H1 (cell line): Measurements from ENCODE around the gene WDR5. TPM values are rescaled to one million over a fixed set of nuclear protein-coding genes. Genes with fewer than 3 reads are reported as not detected.
A peak's percentile ranks its signal among the peaks of the same experiment; 100 is the strongest.

Experiments
- CTCF ChIA-PET: fragments of 300-600 bp; sonication (Branson Sonifier 250); formaldehyde crosslinking; loops from one replicate; lab custom pipeline; 2021; ENCODE audit not compliant: partially characterized antibody; lab: Charles Lee
- POLR2A ChIA-PET: fragments of 300-600 bp; sonication (Branson Sonifier 250); formaldehyde crosslinking; loops from one replicate; lab custom pipeline; 2021; ENCODE audit warnings: inconsistent platforms; ENCODE audit not compliant: partially characterized antibody; lab: Charles Lee
- DNase-seq, 2 experiments: peaks; one replicate each; pipeline versions ENCODE4 v3.0.0 to v3.0.0-alpha.2; 2010 to 2022; ENCODE audit warnings: low spot score in 2 of 2, low read depth in 1 of 2, mixed read lengths in 1 of 2
- FAIRE-seq: peaks from 2 replicates; lab custom pipeline; 2011; peaks lifted over from hg19 to GRCh38; lab: Jason Lieb, UNC
- H2AFZ ChIP-seq: 2 replicates; pipeline ENCODE4 v1.8.1; 2012; ENCODE audit warnings: low read length, inconsistent platforms
- H2AK5ac ChIP-seq: 2 replicates; pipeline ENCODE4 v1.6.1; 2013; ENCODE audit warnings: low read depth, low read length
- H2BK120ac ChIP-seq: replicated peaks from 2 replicates; pipeline ENCODE3; 2013; ENCODE audit warnings: low read depth, low read length, inconsistent platforms
- H2BK12ac ChIP-seq: 2 replicates; pipeline ENCODE4 v1.6.1; 2013; ENCODE audit warnings: low read depth, low read length
- H2BK15ac ChIP-seq: 2 replicates; pipeline ENCODE4 v1.6.1; 2013; ENCODE audit warnings: low read length
- H2BK20ac ChIP-seq: 2 replicates; pipeline ENCODE4 v1.6.1; 2013; ENCODE audit warnings: low read length
- H2BK5ac ChIP-seq: 2 replicates; pipeline ENCODE4 v1.6.1; 2013; ENCODE audit warnings: low read depth, low read length
- H3K14ac ChIP-seq: 2 replicates; pipeline ENCODE4 v1.6.1; 2013; ENCODE audit warnings: inconsistent platforms; ENCODE audit not compliant: insufficient read length
- H3K18ac ChIP-seq: 2 replicates; pipeline ENCODE4 v1.6.1; 2013; ENCODE audit warnings: low read length; ENCODE audit errors: extremely low read depth
- H3K23ac ChIP-seq: 2 replicates; pipeline ENCODE4 v1.6.1; 2013; ENCODE audit warnings: inconsistent platforms; ENCODE audit not compliant: insufficient read length
- H3K23me2 ChIP-seq: 2 replicates; pipeline ENCODE4 v1.6.1; 2013; ENCODE audit warnings: low read depth, low read length
- H3K27ac ChIP-seq: 2 replicates; pipeline ENCODE4 v1.6.1; 2011; ENCODE audit warnings: low read depth, low read length, inconsistent platforms
- H3K27me3 ChIP-seq, 4 experiments: replicated peaks in 1 of 4; 1 replicate in 1 of 4; 2 replicates in 3 of 4; pipeline versions ENCODE4 v1.6.1 to v1.8.1; 2011 to 2013; ENCODE audit warnings: low read length in 3 of 4, mild to moderate bottlenecking in 3 of 4, inconsistent platforms in 2 of 4, mixed read lengths in 2 of 4, moderate library complexity in 1 of 4; ENCODE audit not compliant: control insufficient read depth in 3 of 4, insufficient read depth in 3 of 4; ENCODE audit errors: extremely low read depth in 1 of 4
- H3K36me3 ChIP-seq, 4 experiments: 2 replicates each; pipeline versions ENCODE4 v1.6.1 to v1.8.1; 2011 to 2013; ENCODE audit warnings: mild to moderate bottlenecking in 4 of 4, low read length in 3 of 4, moderate library complexity in 2 of 4, control low read depth in 1 of 4, inconsistent platforms in 1 of 4; ENCODE audit not compliant: insufficient read depth in 4 of 4, control insufficient read depth in 2 of 4
- H3K4ac ChIP-seq: replicated peaks from 2 replicates; pipeline ENCODE3; 2013; ENCODE audit warnings: low read length, low read depth, mixed read lengths, inconsistent platforms; ENCODE audit not compliant: insufficient read length
- H3K4me1 ChIP-seq, 4 experiments: replicated peaks in 1 of 4; 1 replicate in 1 of 4; 2 replicates in 3 of 4; pipeline versions ENCODE4 v1.6.1 to v1.8.1; 2011 to 2013; ENCODE audit warnings: low read length in 3 of 4, inconsistent platforms in 2 of 4, mixed read lengths in 1 of 4; ENCODE audit not compliant: insufficient read depth in 4 of 4, control insufficient read depth in 3 of 4
- H3K4me2 ChIP-seq, 2 experiments: 2 replicates each; pipeline versions ENCODE4 v1.6.1 to v1.8.1; 2011 to 2013; ENCODE audit warnings: low read depth in 2 of 2, low read length in 2 of 2, control low read depth in 1 of 2, inconsistent platforms in 1 of 2, mild to moderate bottlenecking in 1 of 2; ENCODE audit not compliant: insufficient read depth in 1 of 2
- H3K4me3 ChIP-seq, 4 experiments: fragments of 200-600, 300-600 bp in 1 of 4; sonication (generic), shearing (Covaris generic), sonication (Bioruptor Twin) in 1 of 4; 2 replicates each; pipeline versions ENCODE4 v1.5.1 to v1.8.1; 2011 to 2016; ENCODE audit warnings: low read length in 4 of 4, low read depth in 3 of 4, control low read depth in 2 of 4, inconsistent platforms in 2 of 4, mild to moderate bottlenecking in 2 of 4, mixed read lengths in 1 of 4, moderate library complexity in 1 of 4; ENCODE audit not compliant: insufficient read depth in 2 of 4; ENCODE audit errors: extremely low read depth in 1 of 4
- H3K56ac ChIP-seq: replicated peaks from 2 replicates; pipeline ENCODE3; 2013; ENCODE audit warnings: low read depth, mild to moderate bottlenecking, mixed read lengths, low read length, inconsistent platforms; ENCODE audit not compliant: insufficient read length
- H3K79me1 ChIP-seq: 2 replicates; pipeline ENCODE4 v1.6.1; 2013; ENCODE audit warnings: low read depth, low read length, control low read depth
- H3K79me2 ChIP-seq, 2 experiments: 2 replicates each; pipeline versions ENCODE4 v1.6.1 to v1.8.1; 2012 to 2013; ENCODE audit warnings: low read length in 2 of 2, mild to moderate bottlenecking in 2 of 2, inconsistent platforms in 1 of 2; ENCODE audit not compliant: insufficient read depth in 2 of 2, control insufficient read depth in 1 of 2
- H3K9ac ChIP-seq, 4 experiments: replicated peaks in 1 of 4; 1 replicate in 1 of 4; 2 replicates in 3 of 4; pipeline versions ENCODE4 v1.6.1 to v1.8.1; 2011 to 2013; ENCODE audit warnings: low read depth in 3 of 4, low read length in 3 of 4, control low read depth in 2 of 4, mild to moderate bottlenecking in 2 of 4, moderate library complexity in 2 of 4, inconsistent platforms in 1 of 4; ENCODE audit errors: extremely low read depth in 1 of 4
- H3K9me3 ChIP-seq, 2 experiments: 2 replicates each; pipeline versions ENCODE4 v1.6.1 to v1.8.1; 2012 to 2013; ENCODE audit warnings: mild to moderate bottlenecking in 2 of 2, moderate library complexity in 2 of 2, control low read depth in 1 of 2, inconsistent platforms in 1 of 2, low read depth in 1 of 2, low read length in 1 of 2, mixed read lengths in 1 of 2; ENCODE audit not compliant: insufficient read depth in 2 of 2
- H4K20me1 ChIP-seq, 2 experiments: replicated peaks in 1 of 2; 2 replicates each; pipeline versions ENCODE3 to v1.8.1; 2011 to 2013; ENCODE audit warnings: inconsistent platforms in 2 of 2, low read length in 2 of 2, mild to moderate bottlenecking in 1 of 2; ENCODE audit not compliant: insufficient read depth in 2 of 2, control insufficient read depth in 1 of 2
- H4K5ac ChIP-seq: 2 replicates; pipeline ENCODE4 v1.6.1; 2013; ENCODE audit warnings: low read length, low read depth, mixed read lengths, inconsistent platforms; ENCODE audit not compliant: insufficient read length
- H4K8ac ChIP-seq: 2 replicates; pipeline ENCODE4 v1.8.0; 2013; ENCODE audit warnings: mild to moderate bottlenecking, moderate library complexity, low read length, inconsistent platforms; ENCODE audit not compliant: insufficient read depth; ENCODE audit errors: extremely low read depth
- H4K91ac ChIP-seq: replicated peaks from 2 replicates; pipeline ENCODE3; 2013; ENCODE audit warnings: low read length, mixed read lengths, inconsistent platforms; ENCODE audit not compliant: insufficient read length
- GTF2F1 ChIP-seq: IDR thresholded peaks from 2 replicates; pipeline ENCODE4 v1.6.1; 2012; ENCODE audit warnings: low read depth, low read length, improper control_type of control experiment, borderline replicate concordance
- KDM1A ChIP-seq: fragments of 200-600, 300-600 bp; sonication (generic); IDR thresholded peaks from 2 replicates; pipeline ENCODE4 v1.7.1; 2016; ENCODE audit warnings: mild to moderate bottlenecking, low read length, borderline replicate concordance
- KDM4A ChIP-seq: IDR thresholded peaks from one replicate; pipeline ENCODE4 v1.7.1; 2012; ENCODE audit warnings: low read depth, mild to moderate bottlenecking, moderate library complexity, low read length, inconsistent platforms; ENCODE audit not compliant: severe bottlenecking
- KDM5A ChIP-seq: fragments of 200-600 bp; IDR thresholded peaks from 2 replicates; pipeline ENCODE4 v1.7.1; 2012; ENCODE audit warnings: mild to moderate bottlenecking, low read length, inconsistent platforms, mixed read lengths
- MAX ChIP-seq: IDR thresholded peaks from 2 replicates; pipeline ENCODE4 v1.6.1; 2012; ENCODE audit warnings: inconsistent platforms
- RAD21 ChIP-seq, 2 experiments: IDR thresholded peaks in 1 of 2; conservative IDR thresholded peaks in 1 of 2; 2 replicates each; pipeline ENCODE4 v1.6.1; 2011; ENCODE audit warnings: low read depth in 2 of 2, low read length in 2 of 2, improper control_type of control experiment in 1 of 2, inconsistent platforms in 1 of 2, mild to moderate bottlenecking in 1 of 2, moderate library complexity in 1 of 2
- WGBS, 2 experiments: shearing (Covaris generic) in 1 of 2; methylation state at CpG; one replicate each; pipeline versions ENCODE4 v1.1.6 to v1.1.7; 2013 to 2015; ENCODE audit warnings: low lambda C conversion rate in 2 of 2, mixed read lengths in 2 of 2, inconsistent platforms in 1 of 2, low coverage in 1 of 2, missing lambda C conversion rate in 1 of 2; ENCODE audit not compliant: insufficient replicate concordance in 2 of 2, insufficient coverage in 1 of 2, insufficient read length in 1 of 2; ENCODE audit errors: extremely low coverage in 1 of 2, missing lambda C conversion rate in 1 of 2; 5-methylcytosine and 5-hydroxymethylcytosine counted together
- polyA plus RNA-seq, 7 experiments: library from polyadenylated mRNA; depleted of rRNA in 3 of 7; stranded (reverse) in 5 of 7; unstranded in 2 of 7; fragments of >200 nt in 5 of 7; fragments of 200-250 nt in 2 of 7; gene quantifications; 1 replicate in 5 of 7; 2 replicates in 1 of 7; 4 replicates in 1 of 7; pipeline versions ENCODE4 v1.2.1 to v1.2.3, GENCODE V29; 2011 to 2013; ENCODE audit warnings: missing spikeins in 2 of 7, mixed read lengths in 2 of 7
- total RNA-seq: library from RNA; stranded (reverse); fragmentation: NEBNext Ultra II Directional; extraction: Animal tissue kit (Norgen Biotek cat#: 25700); gene quantifications from 2 replicates; pipeline ENCODE4 v1.2.1, GENCODE V29; 2021
- TF ChIP-seq, protein P1 (sequence below): IDR thresholded peaks from 2 replicates; pipeline ENCODE4 v1.6.1; 2011; ENCODE audit warnings: low read depth, mild to moderate bottlenecking, low read length; ENCODE audit not compliant: insufficient read depth

WDR5 gene
- total and polyA plus RNA-seq, 2 of the 8 experiments (the other 6 are each of a cell fraction or from before 2014, with no cell fraction given): 38.4 to 68.1 TPM

DNA sequence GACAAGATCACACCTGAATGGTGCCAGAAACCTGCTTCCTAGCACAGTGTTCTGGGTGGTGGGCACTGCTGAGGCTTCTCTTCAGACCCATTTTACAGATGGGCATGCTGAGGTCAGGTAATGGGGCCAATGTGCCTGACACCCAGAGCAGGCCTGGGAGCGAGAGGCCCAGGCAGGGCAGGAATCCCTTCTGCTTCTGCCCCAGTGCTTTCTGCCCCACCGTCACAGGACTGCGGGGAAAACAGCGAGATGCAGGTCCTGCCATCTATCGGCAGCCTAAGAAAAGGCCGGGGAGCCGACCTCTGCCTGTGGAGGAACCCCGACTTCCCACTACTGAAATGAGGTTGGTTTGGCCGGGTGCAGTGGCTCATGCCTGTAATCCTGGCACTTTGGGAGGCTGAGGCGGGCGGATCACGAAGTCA, 51.2 kb downstream of the WDR5 start:
- no peak overlapping the region for H2BK5ac ChIP-seq
- no peaks in the 10 kb centered on the region for H3K9me3 ChIP-seq
- H3K4me1 ChIP-seq: peaks cover 0 to 17% (median 4%) of the 10 kb centered on the region in 4 experiments; a peak in 4 of 7 replicates
- H3K4ac ChIP-seq: peak overlapping the region; percentile 23
- no peak overlapping the region for H2BK15ac ChIP-seq
- H3K36me3 ChIP-seq: no peaks in the 10 kb centered on the region; a peak in 2 of 8 replicates
- H4K20me1 ChIP-seq: peaks cover 0 to 7% of the 10 kb centered on the region in 2 experiments
- H2AK5ac ChIP-seq: no peak overlapping the region
- TF ChIP-seq RAD21 (IDR thresholded peaks at IDR 0.05 in 1 of 2, conservative IDR thresholded peaks at IDR 0.05 in 1 of 2; ENCODE audit: low read depth in 2 of 2, low read length in 2 of 2) (peak in 1 of 2 experiments; percentile 23; a peak in 1 of 4 replicates), KDM1A (peak; percentile 55; the same call in 1 of the 2 replicates), KDM4A (no peak), GTF2F1 (no peak), KDM5A (no peak), MAX (no peak)
- TF ChIP-seq, protein P1, sequence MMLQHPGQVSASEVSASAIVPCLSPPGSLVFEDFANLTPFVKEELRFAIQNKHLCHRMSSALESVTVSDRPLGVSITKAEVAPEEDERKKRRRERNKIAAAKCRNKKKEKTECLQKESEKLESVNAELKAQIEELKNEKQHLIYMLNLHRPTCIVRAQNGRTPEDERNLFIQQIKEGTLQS: no peak
- no peak overlapping the region for H2BK20ac ChIP-seq
- H3K4me3 ChIP-seq: no peak overlapping the region
- FAIRE-seq (no peak), DNase-seq (no peak)
- H4K5ac ChIP-seq: no peak overlapping the region
- no peak overlapping the region for H4K91ac ChIP-seq
- H2AFZ ChIP-seq: no peak overlapping the region
- 0 out of 2 replicates have a peak, but pooled peaks cover 2% of the 10 kb centered on the region for H3K79me1 ChIP-seq
- H2BK12ac ChIP-seq: no peak overlapping the region
- no peak overlapping the region for H3K23ac ChIP-seq
- H3K56ac ChIP-seq: no peak overlapping the region
- H3K14ac ChIP-seq: no peak overlapping the region
- H2BK120ac ChIP-seq: no peak overlapping the region
- H3K9ac ChIP-seq: no peak overlapping the region
- ChIA-PET CTCF (interaction anchor here (0.8 to 3.5 kb wide), 8 partner anchors 10 to 256 kb away, joined by 3 to 10 read pairs (median 4); partner anchors contain the start of gene RNU6ATAC), POLR2A (interaction anchor here (1.2 kb wide), 1 partner anchor 36 kb away, joined by 4 read pairs; no protein-coding TSS in a partner anchor)
- H4K8ac ChIP-seq: no peak overlapping the region
- no peak overlapping the region for H3K18ac ChIP-seq
- H3K79me2 ChIP-seq: no peaks in the 10 kb centered on the region
- 93% methylated on average over 9 of the region's 12 CpGs; no CpG with 5 or more reads in 1 of the 2 experiments for WGBS, 2 experiments
- H3K4me2 ChIP-seq: no peak overlapping the region
- H3K27ac ChIP-seq: no peak overlapping the region
- peaks cover 0 to 8% (median 2%) of the 10 kb centered on the region in 4 experiments; a peak in 4 of 7 replicates for H3K27me3 ChIP-seq
- peaks cover 10% of the 10 kb centered on the region; the same call in 1 of the 2 replicates for H3K23me2 ChIP-seq
